Neutrophil (primary cell): Measurements from ENCODE around the gene ZNF618.

Experiments used
- H3K27ac ChIP-seq: fragments of 200-600 bp; sonication (generic); 2 replicates; pipeline ENCODE4 v1.5.1; 2016; ENCODE audit warnings: mild to moderate bottlenecking, moderate library complexity
- H3K27me3 ChIP-seq: fragments of 200-600 bp; sonication (generic); 2 replicates; pipeline ENCODE4 v1.6.0; 2016; ENCODE audit warnings: mild to moderate bottlenecking
- H3K36me3 ChIP-seq: fragments of 200-600 bp; sonication (generic); 2 replicates; pipeline ENCODE4 v1.5.1; 2017
- H3K4me1 ChIP-seq, 2 experiments: fragments of 200-600 bp in 1 of 2; sonication (generic) in 1 of 2; 1 replicate in 1 of 2; 2 replicates in 1 of 2; pipeline versions ENCODE4 v1.5.1 to v1.6.1; 2013 to 2016; ENCODE audit warnings: low read depth in 1 of 2, low read length in 1 of 2, mild to moderate bottlenecking in 1 of 2, moderate library complexity in 1 of 2; ENCODE audit not compliant: control insufficient read depth in 1 of 2, insufficient read depth in 1 of 2
- H3K4me3 ChIP-seq, 2 experiments: fragments of 200-600 bp in 1 of 2; sonication (generic) in 1 of 2; 1 replicate in 1 of 2; 2 replicates in 1 of 2; pipeline ENCODE4 v1.5.1; 2013 to 2016; ENCODE audit warnings: low read depth in 1 of 2, low read length in 1 of 2, mild to moderate bottlenecking in 1 of 2, moderate library complexity in 1 of 2
- H3K9me3 ChIP-seq: fragments of 200-600 bp; sonication (generic); 2 replicates; pipeline ENCODE4 v1.5.1; 2016
- TF ChIP-seq, protein P1 (sequence below): fragments of 200-600 bp; sonication (generic); IDR thresholded peaks from 2 replicates; pipeline ENCODE4 v1.5.1; 2016; ENCODE audit warnings: antibody characterized with exemption

Gene ZNF618

DNA sequence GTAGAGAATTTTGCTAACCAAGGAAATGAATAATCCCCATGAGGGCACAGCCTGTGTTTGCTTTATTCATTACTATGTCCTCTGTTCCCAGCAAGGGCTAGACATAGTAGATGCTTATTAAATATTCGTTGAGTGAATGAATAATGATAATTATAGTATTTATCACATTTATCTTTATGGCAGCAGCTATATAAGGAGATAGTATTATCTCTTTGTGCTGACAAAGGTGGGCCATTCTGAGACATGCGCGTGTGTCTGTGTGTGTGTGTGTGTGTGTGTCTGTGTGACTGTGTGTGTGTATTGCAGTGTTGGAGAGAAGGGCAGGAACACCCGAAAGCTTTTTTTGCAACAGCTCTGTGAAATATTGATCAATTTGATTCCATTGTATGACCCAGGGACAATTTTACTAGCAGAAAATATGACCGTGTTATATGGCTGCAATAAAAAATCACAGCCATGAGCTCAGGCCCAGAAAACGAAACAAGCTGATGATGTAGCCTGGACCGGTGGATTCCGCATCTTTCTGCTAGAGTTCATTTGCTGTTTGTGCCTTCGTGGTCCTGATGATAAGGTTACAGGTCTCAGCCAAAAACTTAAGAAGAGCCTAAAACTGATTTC, 39.8 kb downstream of the ZNF618 start:
- Histone ChIP-seq H3K4me3 (no peak overlapping the region), H3K36me3 (no peaks in the 10 kb centered on the region), H3K4me1 (no peaks in the 10 kb centered on the region), H3K27me3 (no peaks in the 10 kb centered on the region), H3K9me3 (no peaks in the 10 kb centered on the region), H3K27ac (no peak overlapping the region)
- TF ChIP-seq, protein P1, sequence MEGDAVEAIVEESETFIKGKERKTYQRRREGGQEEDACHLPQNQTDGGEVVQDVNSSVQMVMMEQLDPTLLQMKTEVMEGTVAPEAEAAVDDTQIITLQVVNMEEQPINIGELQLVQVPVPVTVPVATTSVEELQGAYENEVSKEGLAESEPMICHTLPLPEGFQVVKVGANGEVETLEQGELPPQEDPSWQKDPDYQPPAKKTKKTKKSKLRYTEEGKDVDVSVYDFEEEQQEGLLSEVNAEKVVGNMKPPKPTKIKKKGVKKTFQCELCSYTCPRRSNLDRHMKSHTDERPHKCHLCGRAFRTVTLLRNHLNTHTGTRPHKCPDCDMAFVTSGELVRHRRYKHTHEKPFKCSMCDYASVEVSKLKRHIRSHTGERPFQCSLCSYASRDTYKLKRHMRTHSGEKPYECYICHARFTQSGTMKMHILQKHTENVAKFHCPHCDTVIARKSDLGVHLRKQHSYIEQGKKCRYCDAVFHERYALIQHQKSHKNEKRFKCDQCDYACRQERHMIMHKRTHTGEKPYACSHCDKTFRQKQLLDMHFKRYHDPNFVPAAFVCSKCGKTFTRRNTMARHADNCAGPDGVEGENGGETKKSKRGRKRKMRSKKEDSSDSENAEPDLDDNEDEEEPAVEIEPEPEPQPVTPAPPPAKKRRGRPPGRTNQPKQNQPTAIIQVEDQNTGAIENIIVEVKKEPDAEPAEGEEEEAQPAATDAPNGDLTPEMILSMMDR: no peak

- no peaks in the 10 kb centered on the region for H3K27me3 ChIP-seq
- no peaks in the 10 kb centered on the region for H3K9me3 ChIP-seq
- H3K4me1 ChIP-seq: no peaks in the 10 kb centered on the region
- H3K36me3 ChIP-seq: no peaks in the 10 kb centered on the region
- TF ChIP-seq, protein P1: no peak
- no peak overlapping the region for H3K27ac ChIP-seq
- H3K4me3 ChIP-seq: no peak overlapping the region
Observed at GRCh38 chr9:113916931-113917330, 40.8 kb downstream of the ZNF618 start.

DNA sequence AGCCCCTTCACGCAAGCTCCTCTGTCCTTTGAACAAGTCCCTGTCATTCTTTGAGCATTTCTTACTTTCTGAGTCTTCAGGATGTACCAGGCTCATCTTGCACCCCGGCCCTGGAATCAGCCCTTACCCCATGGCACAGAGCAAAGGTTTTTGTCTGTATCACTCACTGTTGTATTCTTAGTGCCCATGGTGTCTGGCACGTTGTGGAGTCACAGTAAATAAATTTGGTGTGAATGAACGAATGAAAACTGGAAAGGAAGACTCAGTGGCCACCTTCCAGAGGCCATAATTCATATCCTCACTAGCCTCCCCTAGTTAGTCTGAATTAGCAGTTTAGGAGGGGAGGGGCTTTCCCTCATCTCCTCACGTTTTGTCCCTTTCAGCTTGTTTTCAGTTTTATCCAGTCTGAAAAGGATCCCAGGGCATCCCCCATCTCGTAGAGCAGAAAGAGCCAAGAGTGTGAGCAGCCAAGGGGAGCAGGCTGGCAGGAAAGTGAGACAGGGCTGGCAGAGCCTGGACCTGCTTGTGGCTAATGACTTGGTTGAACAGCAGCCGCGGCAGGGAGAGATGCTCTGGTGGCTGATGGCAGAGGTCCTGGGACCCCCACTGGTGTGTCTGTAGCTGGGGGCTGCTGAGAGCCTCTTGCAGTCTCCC, 42.7 kb downstream of the ZNF618 start:
- Histone ChIP-seq H3K27ac (no peak overlapping the region), H3K27me3 (no peaks in the 10 kb centered on the region), H3K9me3 (no peaks in the 10 kb centered on the region), H3K4me1 (no peaks in the 10 kb centered on the region), H3K4me3 (no peak overlapping the region), H3K36me3 (no peaks in the 10 kb centered on the region)
- TF ChIP-seq, protein P1: no peak

GRCh38 chr9:113919382-113919781, 43.3 kb downstream of the ZNF618 start:
- no peak overlapping the region for H3K27ac ChIP-seq
- no peaks in the 10 kb centered on the region for H3K9me3 ChIP-seq
- TF ChIP-seq, protein P1: no peak
- H3K4me3 ChIP-seq: no peak overlapping the region
- no peaks in the 10 kb centered on the region for H3K4me1 ChIP-seq
- no peaks in the 10 kb centered on the region for H3K36me3 ChIP-seq
- H3K27me3 ChIP-seq: no peaks in the 10 kb centered on the region

DNA sequence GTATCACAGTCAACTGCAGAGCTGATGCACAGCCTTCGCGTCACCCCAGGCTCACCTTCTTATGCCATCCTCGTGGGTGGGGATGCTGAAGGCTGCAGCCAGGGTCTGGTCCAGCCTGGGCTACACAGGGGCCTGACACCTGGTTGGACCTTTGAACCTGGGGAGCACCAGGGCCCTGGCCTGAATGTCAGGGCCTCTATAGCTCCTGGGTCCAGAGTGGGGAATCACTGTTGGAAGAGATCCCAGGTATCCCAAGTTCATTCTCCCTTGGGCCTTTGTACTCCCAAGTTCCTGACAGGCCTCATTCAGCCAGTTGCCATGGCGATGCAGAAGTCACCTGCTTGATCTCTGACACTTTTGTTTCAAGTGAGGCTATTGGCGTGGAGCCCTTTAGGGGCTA, 43.8 kb downstream of the ZNF618 start:
- Histone ChIP-seq H3K27ac (no peak overlapping the region), H3K27me3 (no peaks in the 10 kb centered on the region), H3K36me3 (no peaks in the 10 kb centered on the region), H3K9me3 (no peaks in the 10 kb centered on the region), H3K4me3 (no peak overlapping the region), H3K4me1 (no peaks in the 10 kb centered on the region)
- TF ChIP-seq, protein P1: no peak
